Mesenchymal stem cell (in vitro differentiated cells and primary cell): ENCODE measurements around the gene ZBTB7B.

Experiments
- DNase-seq: peaks from one replicate; pipeline ENCODE4 v3.0.0-alpha.2; 2013
- H2AFZ ChIP-seq: one replicate; pipeline ENCODE4 v1.6.1; 2013; ENCODE audit warnings: low read depth, mild to moderate bottlenecking, control low read depth, inconsistent platforms, low read length, moderate library complexity
- H2AK5ac ChIP-seq: 2 replicates; pipeline ENCODE4 v1.6.1; 2013; ENCODE audit warnings: low read length, moderate library complexity, mild to moderate bottlenecking, inconsistent platforms; ENCODE audit not compliant: severe bottlenecking
- H2BK120ac ChIP-seq: one replicate; pipeline ENCODE4 v1.6.1; 2013; ENCODE audit warnings: low read depth, mild to moderate bottlenecking, inconsistent platforms, low read length, moderate library complexity
- H2BK12ac ChIP-seq, 2 experiments: one replicate each; pipeline ENCODE4 v1.6.1; 2013; ENCODE audit warnings: inconsistent platforms in 2 of 2, low read length in 2 of 2, mild to moderate bottlenecking in 2 of 2, moderate library complexity in 2 of 2, control low read depth in 1 of 2
- H2BK15ac ChIP-seq: one replicate; pipeline ENCODE4 v1.6.1; 2013; ENCODE audit warnings: mild to moderate bottlenecking, low read depth, inconsistent platforms; ENCODE audit not compliant: poor library complexity, severe bottlenecking
- H2BK5ac ChIP-seq: 2 replicates; pipeline ENCODE4 v1.6.1; 2013; ENCODE audit warnings: low read depth, mild to moderate bottlenecking, low read length, control low read depth, inconsistent platforms; ENCODE audit not compliant: poor library complexity, severe bottlenecking
- H3K14ac ChIP-seq, 2 experiments: one replicate each; pipeline ENCODE4 v1.6.1; 2013; ENCODE audit warnings: inconsistent platforms in 2 of 2, low read length in 2 of 2, control low read depth in 1 of 2, mild to moderate bottlenecking in 1 of 2, moderate library complexity in 1 of 2
- H3K18ac ChIP-seq, 2 experiments: one replicate each; pipeline ENCODE4 v1.6.1; 2013; ENCODE audit warnings: inconsistent platforms in 2 of 2, low read length in 2 of 2, control low read depth in 1 of 2, low read depth in 1 of 2, mild to moderate bottlenecking in 1 of 2
- H3K23ac ChIP-seq, 2 experiments: one replicate each; pipeline ENCODE4 v1.6.1; 2013; ENCODE audit warnings: inconsistent platforms in 2 of 2, low read length in 2 of 2, mild to moderate bottlenecking in 2 of 2, moderate library complexity in 2 of 2, control low read depth in 1 of 2
- H3K27ac ChIP-seq: 2 replicates; pipeline ENCODE4 v1.5.1; 2013; ENCODE audit warnings: mild to moderate bottlenecking, moderate library complexity, low read length, control low read depth, inconsistent platforms; ENCODE audit not compliant: poor library complexity, severe bottlenecking
- H3K27me3 ChIP-seq, 2 experiments: 2 replicates each; pipeline versions ENCODE4 v1.6.1 to v1.7.0; 2013; ENCODE audit warnings: low read length in 2 of 2, mild to moderate bottlenecking in 2 of 2, moderate library complexity in 2 of 2, control low read depth in 1 of 2, inconsistent platforms in 1 of 2; ENCODE audit not compliant: control insufficient read depth in 1 of 2, insufficient read depth in 1 of 2
- H3K36me3 ChIP-seq, 2 experiments: 2 replicates each; pipeline versions ENCODE4 v1.6.1 to v1.7.0; 2013; ENCODE audit warnings: low read length in 2 of 2, control low read depth in 1 of 2, inconsistent platforms in 1 of 2, low read depth in 1 of 2, mild to moderate bottlenecking in 1 of 2; ENCODE audit not compliant: insufficient read depth in 2 of 2, control insufficient read depth in 1 of 2
- H3K4ac ChIP-seq, 2 experiments: one replicate each; pipeline ENCODE4 v1.6.1; 2013; ENCODE audit warnings: inconsistent platforms in 2 of 2, low read length in 2 of 2, mild to moderate bottlenecking in 2 of 2, moderate library complexity in 2 of 2, control low read depth in 1 of 2, low read depth in 1 of 2
- H3K4me1 ChIP-seq: 2 replicates; pipeline ENCODE4 v1.6.1; 2013; ENCODE audit warnings: low read depth, low read length, control low read depth; ENCODE audit not compliant: control insufficient read depth, insufficient read depth
- H3K4me2 ChIP-seq: 2 replicates; pipeline ENCODE4 v1.6.1; 2013; ENCODE audit warnings: low read length, mild to moderate bottlenecking, inconsistent platforms; ENCODE audit not compliant: poor library complexity, severe bottlenecking
- H3K4me3 ChIP-seq, 2 experiments: 2 replicates each; pipeline versions ENCODE4 v1.5.1 to v1.7.0; 2013; ENCODE audit warnings: low read length in 2 of 2, mild to moderate bottlenecking in 2 of 2, control low read depth in 1 of 2, low read depth in 1 of 2; ENCODE audit not compliant: insufficient read depth in 1 of 2
- H3K79me1 ChIP-seq: replicated peaks from 2 replicates; pipeline ENCODE4 v1.6.1; 2013; ENCODE audit warnings: mild to moderate bottlenecking, control low read depth, low read length, inconsistent platforms; ENCODE audit not compliant: poor library complexity, severe bottlenecking
- H3K9ac ChIP-seq: 2 replicates; pipeline ENCODE4 v1.7.0; 2013; ENCODE audit warnings: mild to moderate bottlenecking, low read length, moderate library complexity
- H3K9me3 ChIP-seq: 2 replicates; pipeline ENCODE4 v1.7.0; 2013; ENCODE audit warnings: mild to moderate bottlenecking, low read length; ENCODE audit not compliant: control insufficient read depth
- H4K8ac ChIP-seq: one replicate; pipeline ENCODE4 v1.6.1; 2013; ENCODE audit warnings: inconsistent platforms, mild to moderate bottlenecking, low read length, moderate library complexity
- H4K91ac ChIP-seq: one replicate; pipeline ENCODE4 v1.6.1; 2013; ENCODE audit warnings: mild to moderate bottlenecking, low read length, inconsistent platforms
- WGBS: methylation state at CpG from one replicate; pipeline ENCODE4 v1.1.7; 2013; ENCODE audit warnings: mixed read lengths; 5-methylcytosine and 5-hydroxymethylcytosine counted together

The ZBTB7B gene

DNA sequence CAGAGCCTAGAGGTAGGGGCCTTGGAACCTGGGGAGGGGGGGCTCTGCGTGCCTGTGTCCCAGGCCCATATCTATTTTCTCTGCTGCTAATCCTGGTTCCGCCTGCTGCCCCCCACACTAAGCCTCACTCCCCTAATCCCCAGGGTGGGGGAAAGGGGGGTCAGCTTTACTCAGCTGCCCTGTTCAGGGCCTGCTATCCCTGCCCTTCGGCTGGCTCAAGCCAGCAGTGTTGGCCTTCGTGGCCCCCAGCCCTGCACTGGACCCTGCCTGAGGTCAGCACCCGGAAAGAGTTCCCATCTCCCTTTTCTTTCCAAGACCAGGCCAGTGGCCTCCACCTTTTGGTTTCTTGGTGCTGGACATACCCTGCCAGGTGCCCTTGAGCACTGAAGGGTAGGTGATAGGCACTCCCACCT, 8.4 kb downstream of the ZBTB7B start:
- H3K23ac ChIP-seq: no peak overlapping the region
- H2BK15ac ChIP-seq: no peak overlapping the region
- no peak overlapping the region for H2BK12ac ChIP-seq
- H3K18ac ChIP-seq: no peak overlapping the region
- no peak overlapping the region for H4K91ac ChIP-seq
- no peak overlapping the region for H3K14ac ChIP-seq
- no peaks in the 10 kb centered on the region for H3K27me3 ChIP-seq
- no peak overlapping the region for H2AFZ ChIP-seq
- no peak overlapping the region for H3K4me2 ChIP-seq
- H3K36me3 ChIP-seq: peaks cover 28 to 95% of the 10 kb centered on the region in 2 experiments
- peaks cover 23% of the 10 kb centered on the region for H3K4me1 ChIP-seq
- no peak overlapping the region for H3K27ac ChIP-seq
- no peak overlapping the region for H3K4me3 ChIP-seq
- peak overlapping the region in 1 of 2 experiments; percentile 29 for H3K4ac ChIP-seq
- H2AK5ac ChIP-seq: no peak overlapping the region
- H3K9ac ChIP-seq: no peak overlapping the region
- H4K8ac ChIP-seq: no peak overlapping the region
- H3K79me1 ChIP-seq: peaks cover 43% of the 10 kb centered on the region
- no peak for DNase-seq
- no peaks in the 10 kb centered on the region for H3K9me3 ChIP-seq
- H2BK5ac ChIP-seq: no peak overlapping the region
- 93% methylated on average over 4 of the region's 5 CpGs for WGBS
- no peak overlapping the region for H2BK120ac ChIP-seq

DNA sequence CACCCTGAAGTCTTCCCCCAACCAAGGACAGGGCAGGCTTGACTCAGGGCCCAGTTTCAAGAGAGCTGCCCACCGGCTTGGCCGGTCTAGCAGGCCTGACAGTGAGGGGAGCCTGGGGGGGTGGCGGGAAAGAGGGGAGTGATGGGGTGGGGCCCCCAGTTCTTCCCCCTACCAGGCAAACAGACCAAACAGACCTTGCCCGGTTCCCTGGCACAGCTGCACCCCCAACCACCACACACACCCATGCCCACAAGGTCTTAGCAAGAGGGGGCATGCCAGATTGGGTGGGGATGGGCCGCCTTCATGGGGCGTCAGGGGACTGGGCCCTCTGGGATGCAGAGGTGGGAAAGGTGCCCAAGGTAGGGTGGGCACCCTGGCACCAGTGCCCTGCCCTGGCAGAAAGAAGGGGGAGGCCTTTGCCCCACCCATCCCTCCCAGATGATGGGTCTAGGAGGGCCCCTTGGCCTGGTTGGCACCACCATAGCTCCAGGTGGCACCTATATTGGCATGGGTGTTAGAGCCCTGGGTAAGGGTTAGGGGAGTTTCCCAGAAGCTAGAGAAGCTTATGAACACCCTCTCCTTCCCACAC, 8.9 kb downstream of the ZBTB7B start:
- Histone ChIP-seq H2BK12ac (no peak overlapping the region), H2BK15ac (no peak overlapping the region), H3K27me3 (no peaks in the 10 kb centered on the region), H3K18ac (no peak overlapping the region), H4K91ac (no peak overlapping the region), H3K4me3 (no peak overlapping the region), H3K4ac (no peak overlapping the region), H3K36me3 (peaks cover 33 to 95% of the 10 kb centered on the region in 2 experiments), H3K4me1 (peaks cover 22% of the 10 kb centered on the region), H2BK120ac (no peak overlapping the region), H3K23ac (no peak overlapping the region), H2AFZ (no peak overlapping the region), H3K27ac (no peak overlapping the region), H3K14ac (no peak overlapping the region), H2BK5ac (no peak overlapping the region), H3K79me1 (peaks cover 43% of the 10 kb centered on the region), H2AK5ac (no peak overlapping the region), H3K9me3 (no peaks in the 10 kb centered on the region), H3K9ac (peak overlapping the region; percentile 18), H4K8ac (no peak overlapping the region), H3K4me2 (no peak overlapping the region)
- no peak for DNase-seq
- 100% methylated on average over 2 of the region's 6 CpGs for WGBS

GRCh38 chr1:155012026-155012546, 9.5 kb downstream of the ZBTB7B start:
- Histone ChIP-seq H3K18ac (no peak overlapping the region), H3K4me3 (no peak overlapping the region), H3K27me3 (no peaks in the 10 kb centered on the region), H3K4me2 (no peak overlapping the region), H3K27ac (no peak overlapping the region), H2BK15ac (no peak overlapping the region), H3K79me1 (peaks cover 39% of the 10 kb centered on the region), H2BK120ac (no peak overlapping the region), H2BK12ac (peak overlapping the region in 1 of 2 experiments; percentile 33), H4K91ac (no peak overlapping the region), H3K14ac (peak overlapping the region in 1 of 2 experiments; percentile 62), H3K9ac (peak overlapping the region; percentile 19), H3K4ac (no peak overlapping the region), H2AFZ (no peak overlapping the region), H3K36me3 (peaks cover 34 to 94% of the 10 kb centered on the region in 2 experiments), H3K4me1 (peaks cover 25% of the 10 kb centered on the region), H3K23ac (no peak overlapping the region), H2BK5ac (no peak overlapping the region), H3K9me3 (no peaks in the 10 kb centered on the region), H2AK5ac (no peak overlapping the region), H4K8ac (no peak overlapping the region)
- DNase-seq: peak; percentile 54
- WGBS: 57% methylated on average over 8 of the region's 9 CpGs

DNA sequence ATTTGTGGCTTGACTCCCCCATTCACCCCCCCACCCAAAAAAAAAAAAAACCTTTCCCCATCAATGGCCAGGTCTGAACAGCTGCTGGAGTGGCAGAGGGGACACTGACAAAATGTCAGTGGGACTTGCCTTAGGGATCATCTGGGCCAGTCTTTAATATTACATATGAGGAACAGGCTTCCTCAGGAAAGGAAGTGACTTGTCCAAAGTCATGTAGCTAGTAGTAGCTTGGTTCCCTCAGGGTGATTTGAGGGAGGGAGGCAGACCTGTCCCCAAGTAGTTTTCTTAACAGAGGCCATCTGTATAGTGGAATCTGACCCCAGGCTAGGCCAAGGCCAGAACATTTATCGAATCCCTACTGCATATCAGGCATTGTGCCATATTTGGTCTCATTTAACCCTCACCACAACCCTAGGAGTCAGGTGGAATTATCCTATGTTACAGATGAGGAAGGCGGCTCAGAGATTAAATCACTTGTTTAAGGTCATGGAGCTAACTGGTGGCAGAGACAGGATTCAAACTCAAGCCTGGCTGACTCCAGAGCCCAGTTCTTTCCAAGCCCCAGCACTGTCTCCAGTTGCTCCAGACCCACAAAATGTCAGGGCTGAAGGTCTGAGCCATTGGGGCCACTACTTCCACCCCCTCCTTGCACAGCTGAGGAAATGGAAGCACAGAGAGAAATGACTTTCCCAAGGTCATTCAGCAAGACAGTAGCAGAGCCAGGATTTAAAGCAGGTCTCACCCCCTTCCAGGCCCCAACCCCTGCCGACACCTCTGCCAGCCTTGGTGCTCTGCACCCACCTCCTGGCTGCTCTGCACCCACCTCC, 10.4 kb downstream of the ZBTB7B start:
- no peak overlapping the region for H3K9ac ChIP-seq
- H4K8ac ChIP-seq: no peak overlapping the region

More for the DNA sequence above, 10.4 kb downstream of the ZBTB7B start:
- Histone ChIP-seq H2BK5ac (no peak overlapping the region), H3K18ac (no peak overlapping the region), H3K4me2 (no peak overlapping the region), H3K4me1 (peaks cover 28% of the 10 kb centered on the region), H3K27ac (no peak overlapping the region), H2AFZ (no peak overlapping the region), H3K27me3 (no peaks in the 10 kb centered on the region), H2BK15ac (no peak overlapping the region), H3K9me3 (no peaks in the 10 kb centered on the region), H3K36me3 (peaks cover 34 to 85% of the 10 kb centered on the region in 2 experiments), H3K4me3 (no peak overlapping the region), H3K79me1 (peaks cover 34% of the 10 kb centered on the region), H4K91ac (no peak overlapping the region), H3K23ac (no peak overlapping the region), H3K14ac (no peak overlapping the region), H2BK12ac (no peak overlapping the region), H2BK120ac (no peak overlapping the region), H3K4ac (no peak overlapping the region), H2AK5ac (no peak overlapping the region)
- DNase-seq: no peak
- WGBS: 83% methylated on average over 1 of the region's 3 CpGs
